GM18526 (cell line): ENCODE data around the gene COL4A1.

Source experiments
- POLR2A ChIP-seq: IDR thresholded peaks from 3 replicates; pipeline ENCODE4 v1.6.1; 2011; ENCODE audit not compliant: insufficient read length; ENCODE audit errors: extremely low read depth

The COL4A1 gene

GRCh38 chr13:110280231-110280813 lies 26.6 kb downstream of the COL4A1 start:
- TF ChIP-seq POLR2A: no peak

DNA sequence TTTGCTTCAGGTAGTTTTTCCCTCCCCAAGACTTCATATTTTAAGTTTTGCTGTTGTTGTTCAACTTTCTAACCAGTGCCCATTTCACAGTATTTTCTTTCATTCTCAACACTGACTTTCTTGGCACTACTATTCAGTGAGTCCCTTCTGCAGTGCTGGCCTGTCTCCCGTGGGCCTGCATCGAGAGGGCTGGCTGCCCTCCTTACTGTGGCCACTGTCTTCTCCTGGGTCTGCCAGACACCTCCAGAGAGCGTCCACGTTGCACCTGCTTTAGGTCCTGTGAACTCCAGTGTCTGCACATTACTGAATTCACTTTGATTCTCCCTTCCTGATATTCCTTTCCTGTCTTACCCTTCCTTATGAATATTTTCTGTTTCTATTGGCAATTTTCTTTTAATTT lies 27.3 kb downstream of the COL4A1 start:
- no peak for TF ChIP-seq POLR2A

GRCh38 chr13:110278859-110279258 lies 28.1 kb downstream of the COL4A1 start:
- TF ChIP-seq POLR2A: no peak

DNA sequence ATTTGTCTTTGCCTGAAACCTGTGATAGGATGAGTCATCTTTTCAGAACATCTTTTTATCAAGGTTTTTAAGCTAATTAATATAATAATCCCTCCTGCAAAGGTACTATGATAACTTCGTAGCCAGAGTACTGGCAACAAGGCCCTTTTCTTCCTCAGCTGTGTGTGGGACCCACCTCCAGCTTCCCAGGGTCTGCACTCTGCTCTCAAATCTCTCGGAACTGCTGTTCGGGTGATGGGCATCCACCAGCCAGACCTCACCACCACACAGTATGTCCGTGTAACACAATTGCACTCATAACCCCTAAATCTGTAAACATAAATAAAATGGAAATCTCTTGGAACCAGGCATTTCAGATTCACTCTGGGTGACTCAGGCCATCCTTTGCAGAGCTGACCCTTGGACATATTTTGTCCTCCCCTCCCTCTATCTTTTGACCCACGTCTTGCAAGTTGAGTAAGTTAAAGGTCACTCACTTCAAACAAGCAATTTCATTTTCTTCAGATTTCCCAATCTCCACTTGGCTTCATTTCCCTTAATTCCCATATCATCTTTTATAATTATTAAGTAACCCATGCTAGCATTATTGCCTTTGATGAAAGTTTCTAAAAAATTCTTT lies 29.5 kb downstream of the COL4A1 start:
- no peak for TF ChIP-seq POLR2A

- no peak for TF ChIP-seq POLR2A
These were observed 30.4 kb downstream of the COL4A1 start for GRCh38 chr13:110276553-110276950.

DNA sequence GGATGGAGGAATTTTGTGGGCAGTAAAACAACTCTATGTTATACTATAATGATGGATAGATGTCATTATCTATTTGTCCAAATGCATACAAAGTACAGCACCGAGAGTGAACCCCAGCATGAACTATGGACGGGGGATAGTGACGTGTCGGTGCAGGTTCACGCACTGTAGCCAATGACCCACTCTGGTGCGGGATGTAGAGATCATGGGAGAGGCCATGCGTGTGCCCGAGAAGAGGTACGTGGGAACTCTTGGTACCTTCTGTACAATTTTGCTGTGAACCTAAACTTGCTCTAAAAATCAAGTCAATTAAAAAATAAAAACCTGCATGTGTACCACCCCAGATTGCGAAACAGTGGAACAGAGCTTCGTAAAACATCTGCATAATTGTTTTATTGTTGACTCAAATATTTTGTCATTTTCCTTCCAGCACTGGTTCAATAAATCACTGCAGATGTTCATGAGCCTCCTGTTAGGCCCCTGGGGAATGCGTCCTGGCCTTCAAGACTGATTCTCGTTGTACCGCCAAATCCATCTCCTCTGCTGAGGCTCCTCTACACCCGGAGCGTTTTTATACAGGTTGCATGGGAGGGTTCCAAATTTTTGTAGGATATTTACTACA lies 30.9 kb downstream of the COL4A1 start:
- no peak for TF ChIP-seq POLR2A

DNA sequence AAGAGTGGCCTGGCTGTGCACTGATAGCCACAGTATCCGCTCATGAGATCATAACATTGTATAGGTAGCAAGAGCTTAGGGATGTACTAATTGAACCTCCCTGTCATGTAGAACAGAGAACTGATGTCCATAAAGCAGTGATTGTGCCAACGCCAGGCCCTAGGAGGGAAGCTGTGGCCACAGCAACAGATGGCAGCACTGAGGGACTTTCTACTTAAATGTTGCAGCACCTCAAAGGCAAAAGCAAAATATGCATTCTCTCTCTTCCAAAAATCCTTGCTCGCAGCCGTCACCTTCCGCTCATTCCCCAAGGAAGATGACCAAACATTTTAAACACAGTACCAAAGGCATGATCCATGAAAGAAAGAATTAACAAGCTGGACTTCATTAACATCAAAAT lies 32.3 kb downstream of the COL4A1 start:
- no peak for TF ChIP-seq POLR2A

GRCh38 chr13:110273254-110273653 lies 33.7 kb downstream of the COL4A1 start:
- TF ChIP-seq POLR2A: no peak

DNA sequence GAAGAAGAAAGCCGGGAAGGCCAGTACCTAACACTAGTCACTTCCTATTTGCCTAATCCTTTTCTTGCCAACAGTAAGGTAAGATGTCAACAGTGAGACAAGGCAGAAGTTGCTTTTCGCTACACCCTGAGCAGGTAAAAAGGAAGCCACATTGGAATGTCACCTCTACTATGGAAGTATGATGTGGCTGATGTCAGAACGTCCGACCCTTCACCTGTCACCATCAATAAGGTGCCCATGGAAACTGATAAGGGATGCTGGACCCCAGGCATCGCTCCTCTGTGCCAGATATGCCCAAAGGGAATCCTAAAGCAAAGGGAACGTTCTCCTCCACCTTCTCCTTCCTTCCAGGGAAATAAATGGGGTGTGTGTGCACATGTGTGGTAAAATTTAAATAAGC lies 34.3 kb downstream of the COL4A1 start:
- TF ChIP-seq POLR2A: no peak

- no peak for TF ChIP-seq POLR2A
These were observed 34.7 kb downstream of the COL4A1 start for GRCh38 chr13:110272227-110272626.

DNA sequence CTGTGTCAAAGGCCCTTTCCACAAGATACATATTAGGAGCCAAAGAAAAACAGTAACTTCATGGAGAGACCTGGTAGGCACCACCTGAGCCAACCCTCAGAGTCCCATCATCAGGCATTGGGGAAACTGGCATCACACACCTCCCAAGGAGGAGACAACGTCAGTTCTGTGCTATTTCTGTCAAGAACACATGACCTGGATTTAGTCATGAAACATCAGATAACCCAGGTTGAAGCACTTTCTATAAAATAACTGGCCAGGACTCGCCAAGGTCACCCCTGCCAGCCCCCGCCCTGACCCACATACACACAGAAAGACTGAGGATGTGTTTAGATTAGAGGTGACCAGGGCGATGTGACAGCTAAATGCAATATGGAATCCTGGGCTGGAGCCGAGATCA lies 35.6 kb downstream of the COL4A1 start:
- no peak for TF ChIP-seq POLR2A

GRCh38 chr13:110270507-110270906 lies 36.5 kb downstream of the COL4A1 start:
- no peak for TF ChIP-seq POLR2A

DNA sequence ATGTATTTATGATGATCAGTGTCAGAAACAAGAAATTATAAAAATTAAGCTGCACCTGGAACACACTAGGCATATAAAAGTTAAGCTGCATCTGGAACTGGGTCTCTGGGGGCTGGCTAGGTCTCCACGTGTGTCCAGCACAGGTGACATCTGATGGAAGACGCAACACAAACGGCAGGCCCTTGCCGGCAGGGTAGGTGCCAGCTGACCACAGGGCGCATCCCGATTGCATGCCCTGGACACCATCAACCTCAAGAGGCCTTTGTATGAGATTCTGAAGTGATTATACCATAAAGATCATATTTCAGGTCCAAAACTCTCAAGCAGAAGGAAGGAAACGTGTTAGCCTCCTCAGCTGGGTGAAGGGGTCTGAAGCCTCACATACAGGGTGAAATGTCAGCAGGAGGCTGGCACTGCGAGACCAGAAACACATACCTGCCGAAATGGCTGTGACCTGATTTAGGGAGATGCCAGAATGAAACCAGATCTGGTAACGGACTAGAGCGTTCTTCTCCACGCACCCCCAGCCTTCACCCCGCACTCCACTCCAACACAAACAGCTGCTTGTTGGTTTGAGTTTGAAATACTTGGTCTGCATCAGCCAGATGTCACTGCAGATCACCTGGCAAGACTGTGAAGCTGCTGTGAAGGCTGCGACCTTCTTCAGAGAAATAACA lies 37.3 kb downstream of the COL4A1 start:
- TF ChIP-seq POLR2A: no peak

- no peak for TF ChIP-seq POLR2A
These were observed 38.3 kb downstream of the COL4A1 start for GRCh38 chr13:110268576-110269185.

GRCh38 chr13:110268061-110268460 lies 38.9 kb downstream of the COL4A1 start:
- no peak for TF ChIP-seq POLR2A

- no peak for TF ChIP-seq POLR2A
These were observed 40.0 kb downstream of the COL4A1 start for GRCh38 chr13:110266983-110267382.

DNA sequence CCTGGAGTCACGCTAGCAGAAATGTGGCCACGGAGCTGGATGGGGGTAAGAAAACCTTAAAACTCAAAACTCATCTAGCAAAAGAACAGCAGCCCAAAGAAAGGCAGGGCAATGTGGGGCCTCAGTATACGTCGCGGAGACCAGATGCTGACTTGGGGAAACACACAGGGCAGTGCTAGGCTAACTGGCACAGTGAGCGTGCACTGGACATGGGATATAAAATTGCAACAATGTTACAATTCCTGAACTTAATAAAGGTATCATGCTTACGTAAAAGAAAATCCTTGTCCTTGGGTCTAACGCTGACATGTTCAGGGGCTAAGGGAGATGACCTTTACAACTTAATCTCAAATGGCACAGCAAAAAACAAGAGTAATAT lies 40.5 kb downstream of the COL4A1 start:
- TF ChIP-seq POLR2A: no peak
